GM20000 (cell line): ENCODE results near the gene POGLUT2.

ENCODE experiments used
- DNase-seq: peaks from one replicate; pipeline ENCODE4 v3.0.0; 2012; ENCODE audit warnings: low spot score
- TF ChIP-seq, protein P1 (sequence below): IDR thresholded peaks from 2 replicates; pipeline ENCODE4 v1.5.1; 2012; ENCODE audit warnings: mild to moderate bottlenecking, control low read depth; ENCODE audit errors: extremely low read depth, missing control alignments

Gene POGLUT2

GRCh38 chr13:102798581-102799425 is at the start of gene POGLUT2, which contains the start of gene BIVM:
Gene POGLUT2 (minus strand): TSS chr13:102798976. CDS start chr13:102798670, 306 bp downstream.
Gene BIVM (plus strand): TSS chr13:102799119. CDS start chr13:102807268, 8,149 bp downstream.
- TF ChIP-seq, protein P1, sequence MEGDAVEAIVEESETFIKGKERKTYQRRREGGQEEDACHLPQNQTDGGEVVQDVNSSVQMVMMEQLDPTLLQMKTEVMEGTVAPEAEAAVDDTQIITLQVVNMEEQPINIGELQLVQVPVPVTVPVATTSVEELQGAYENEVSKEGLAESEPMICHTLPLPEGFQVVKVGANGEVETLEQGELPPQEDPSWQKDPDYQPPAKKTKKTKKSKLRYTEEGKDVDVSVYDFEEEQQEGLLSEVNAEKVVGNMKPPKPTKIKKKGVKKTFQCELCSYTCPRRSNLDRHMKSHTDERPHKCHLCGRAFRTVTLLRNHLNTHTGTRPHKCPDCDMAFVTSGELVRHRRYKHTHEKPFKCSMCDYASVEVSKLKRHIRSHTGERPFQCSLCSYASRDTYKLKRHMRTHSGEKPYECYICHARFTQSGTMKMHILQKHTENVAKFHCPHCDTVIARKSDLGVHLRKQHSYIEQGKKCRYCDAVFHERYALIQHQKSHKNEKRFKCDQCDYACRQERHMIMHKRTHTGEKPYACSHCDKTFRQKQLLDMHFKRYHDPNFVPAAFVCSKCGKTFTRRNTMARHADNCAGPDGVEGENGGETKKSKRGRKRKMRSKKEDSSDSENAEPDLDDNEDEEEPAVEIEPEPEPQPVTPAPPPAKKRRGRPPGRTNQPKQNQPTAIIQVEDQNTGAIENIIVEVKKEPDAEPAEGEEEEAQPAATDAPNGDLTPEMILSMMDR = no peak
- peak; percentile 95 for DNase-seq

GRCh38 chr13:102847272-102848234 is 48.8 kb upstream of the POGLUT2 start:
- no peak for DNase-seq

GRCh38 chr13:102846261-102847015 is 47.7 kb upstream of the POGLUT2 start:
- peak; percentile 24 for DNase-seq
- TF ChIP-seq, protein P1 = no peak

More at GRCh38 chr13:102847272-102848234, 48.8 kb upstream of the POGLUT2 start:
- TF ChIP-seq, protein P1 = peak; percentile 54

- peak; percentile 74 for DNase-seq
- TF ChIP-seq, protein P1 = no peak
Measured at GRCh38 chr13:102845630-102846260, 47.0 kb upstream of the POGLUT2 start, which contains the start of gene ERCC5. Gene ERCC5 (plus strand): TSS chr13:102846032. CDS start chr13:102846267, 235 bp downstream.

GRCh38 chr13:102845289-102845629 is 46.5 kb upstream of the POGLUT2 start:
- no peak for DNase-seq

DNA sequence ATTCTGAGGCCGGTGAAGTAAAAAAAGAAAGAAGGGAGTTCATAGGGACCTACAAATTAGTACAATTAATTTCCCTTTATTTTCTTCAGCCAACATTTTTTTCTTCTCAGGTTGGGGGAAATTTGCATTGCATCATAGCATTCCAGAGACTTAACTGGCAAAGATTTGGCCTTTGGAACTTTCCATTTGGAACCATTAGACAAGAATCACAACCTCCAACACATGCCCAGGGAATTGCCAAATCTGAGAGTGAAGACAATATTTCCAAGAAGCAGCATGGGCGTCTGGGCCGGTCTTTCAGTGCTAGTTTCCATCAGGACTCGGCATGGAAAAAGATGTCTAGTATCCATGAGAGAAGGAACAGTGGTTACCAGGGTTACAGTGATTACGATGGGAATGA is 40.7 kb upstream of the POGLUT2 start:
- DNase-seq = no peak
- TF ChIP-seq, protein P1 = no peak

More at GRCh38 chr13:102845289-102845629, 46.5 kb upstream of the POGLUT2 start:
- TF ChIP-seq, protein P1 = no peak
